ENCODE measurements around the gene METTL23.

METTL23 gene

GRCh38 chr17:76718516-76718915 lies 8.1 kb upstream of the METTL23 start:
- TF ChIP-seq GATA2 (IDR thresholded peaks at IDR 0.05; ENCODE audit: low read depth, low read length), result no peak
- no peak for TF ChIP-seq GATA3 (IDR thresholded peaks at IDR 0.05; ENCODE audit: low read depth, low read length)

- TF ChIP-seq GATA2 (IDR thresholded peaks at IDR 0.05; ENCODE audit: low read depth, low read length) (no peak), GATA3 (IDR thresholded peaks at IDR 0.05; ENCODE audit: low read depth, low read length) (no peak)
Observed at GRCh38 chr17:76720211-76720610, 6.4 kb upstream of the METTL23 start.

GRCh38 chr17:76720941-76721340 lies 5.7 kb upstream of the METTL23 start:
- no peak for TF ChIP-seq GATA2 (IDR thresholded peaks at IDR 0.05; ENCODE audit: low read depth, low read length)
- TF ChIP-seq GATA3 (IDR thresholded peaks at IDR 0.05; ENCODE audit: low read depth, low read length), result no peak

GRCh38 chr17:76721463-76721862 lies 5.2 kb upstream of the METTL23 start:
- no peak for TF ChIP-seq GATA3 (IDR thresholded peaks at IDR 0.05; ENCODE audit: low read depth, low read length)
- TF ChIP-seq GATA2 (IDR thresholded peaks at IDR 0.05; ENCODE audit: low read depth, low read length), result no peak

DNA sequence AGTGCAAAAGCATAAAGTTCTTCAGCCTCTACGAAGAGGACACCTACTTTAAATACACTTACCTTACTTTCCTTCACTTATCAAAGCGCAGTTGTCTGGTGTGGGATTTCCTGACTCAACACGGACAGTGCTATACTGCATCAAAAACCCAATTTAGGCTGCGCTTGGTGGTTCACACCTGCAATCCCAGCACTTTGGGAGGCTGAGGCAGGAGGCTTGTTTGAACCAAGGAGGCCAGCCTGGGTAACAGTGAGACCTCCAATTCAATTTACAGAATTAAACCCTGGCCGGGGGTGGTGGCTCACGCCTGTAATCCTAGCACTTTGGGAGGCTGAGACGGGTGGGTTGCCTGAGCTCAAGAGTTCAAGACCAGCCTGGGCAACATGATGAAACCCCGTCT lies 4.4 kb upstream of the METTL23 start:
- TF ChIP-seq GATA3 (IDR thresholded peaks at IDR 0.05; ENCODE audit: low read depth, low read length) (no peak), GATA2 (IDR thresholded peaks at IDR 0.05; ENCODE audit: low read depth, low read length) (no peak)

- TF ChIP-seq GATA3 (IDR thresholded peaks at IDR 0.05; ENCODE audit: low read depth, low read length) (no peak), GATA2 (IDR thresholded peaks at IDR 0.05; ENCODE audit: low read depth, low read length) (no peak)
Observed at GRCh38 chr17:76723812-76724211, 2.8 kb upstream of the METTL23 start.

GRCh38 chr17:76725580-76726230 lies 934 bp upstream of the METTL23 start:
- TF ChIP-seq GATA3 (IDR thresholded peaks at IDR 0.05; ENCODE audit: low read depth, low read length), result no peak
- TF ChIP-seq GATA2 (IDR thresholded peaks at IDR 0.05; ENCODE audit: low read depth, low read length), result no peak

DNA sequence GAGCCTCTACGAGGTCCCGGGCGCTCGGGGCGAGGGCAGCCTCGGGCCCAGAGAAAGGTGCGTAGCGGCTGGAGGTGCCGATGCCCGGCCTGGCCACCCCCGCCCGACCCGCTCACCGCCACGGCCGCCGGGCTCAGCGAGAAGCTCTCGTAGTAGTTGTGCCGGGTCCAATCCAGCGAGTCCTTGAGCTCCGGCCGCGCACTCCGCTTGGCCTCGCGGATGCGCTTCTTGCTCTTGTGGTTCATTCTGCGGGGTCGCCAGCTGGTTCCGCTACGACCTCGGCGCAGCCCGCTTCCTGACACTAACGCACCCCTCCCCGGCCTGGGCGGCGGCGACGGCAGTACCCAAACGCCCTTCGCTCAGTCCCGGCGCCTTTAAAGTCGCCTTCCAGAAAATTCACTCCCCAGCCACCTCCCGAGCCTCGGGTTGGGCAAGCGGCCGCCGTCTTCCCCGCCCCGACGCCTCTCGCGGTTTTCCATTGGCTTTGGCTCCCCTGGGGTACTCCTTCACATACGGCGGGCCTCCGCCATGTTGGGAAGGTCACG lies 336 bp upstream of the METTL23 start, which contains the start of gene JMJD6:
Gene JMJD6 (minus strand): TSS at position 376 of the 545 bp plus-strand sequence. CDS start 131 bp downstream, at position 245.
- TF ChIP-seq GATA3 (IDR thresholded peaks at IDR 0.05; ENCODE audit: low read depth, low read length) (no peak), GATA2 (IDR thresholded peaks at IDR 0.05; ENCODE audit: low read depth, low read length) (no peak; the same call in 1 of the 2 replicates)

GRCh38 chr17:76727745-76728456 lies 1.3 kb downstream of the METTL23 start:
- TF ChIP-seq GATA3 (IDR thresholded peaks at IDR 0.05; ENCODE audit: low read depth, low read length) (no peak), GATA2 (IDR thresholded peaks at IDR 0.05; ENCODE audit: low read depth, low read length) (no peak)

DNA sequence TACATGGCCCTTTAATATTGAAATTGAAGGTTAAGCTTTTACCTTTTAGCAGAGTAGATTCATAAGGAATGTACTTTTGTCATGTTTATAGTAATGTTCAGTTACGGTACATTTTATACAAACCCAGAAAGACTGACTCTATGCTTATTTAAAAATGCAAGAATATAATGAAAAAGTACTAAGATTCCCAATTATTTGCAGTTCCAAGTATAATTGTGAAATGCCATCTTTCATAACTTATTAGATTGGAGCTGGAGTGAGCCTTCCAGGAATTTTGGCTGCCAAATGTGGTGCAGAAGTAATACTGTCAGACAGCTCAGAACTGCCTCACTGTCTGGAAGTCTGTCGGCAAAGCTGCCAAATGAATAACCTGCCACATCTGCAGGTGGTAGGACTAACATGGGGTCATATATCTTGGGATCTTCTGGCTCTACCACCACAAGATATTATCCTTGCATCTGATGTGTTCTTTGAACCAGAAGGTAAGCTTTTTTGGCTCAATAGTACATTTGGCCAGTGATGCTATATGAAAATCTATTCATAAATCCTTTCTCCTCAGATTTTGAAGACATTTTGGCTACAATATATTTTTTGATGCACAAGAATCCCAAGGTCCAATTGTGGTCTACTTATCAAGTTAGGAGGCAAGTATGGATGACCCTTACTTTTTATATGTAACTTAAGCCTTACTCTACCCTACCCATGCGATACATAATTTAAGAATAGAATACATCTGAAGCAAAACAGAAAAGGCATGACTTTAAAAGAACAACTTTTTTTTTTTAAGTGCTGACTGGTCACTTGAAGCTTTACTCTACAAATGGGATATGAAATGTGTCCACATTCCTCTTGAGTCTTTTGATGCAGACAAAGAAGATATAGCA lies 6.3 kb downstream of the METTL23 start:
- TF ChIP-seq GATA3 (IDR thresholded peaks at IDR 0.05; ENCODE audit: low read depth, low read length) (no peak), GATA2 (IDR thresholded peaks at IDR 0.05; ENCODE audit: low read depth, low read length) (no peak)

DNA sequence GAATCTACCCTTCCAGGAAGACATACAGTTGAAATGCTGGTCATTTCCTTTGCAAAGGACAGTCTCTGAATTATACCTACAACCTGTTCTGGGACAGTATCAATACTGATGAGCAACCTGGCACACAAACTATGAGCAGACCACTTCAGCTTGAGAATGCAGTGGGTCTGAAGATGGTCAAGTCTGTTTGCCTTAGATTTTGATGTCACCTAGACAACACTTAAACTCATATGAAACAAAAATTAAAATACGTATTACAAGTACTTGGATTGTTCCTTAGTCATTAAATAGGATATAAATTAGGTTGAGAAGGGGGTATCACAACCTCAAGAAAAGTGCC lies 6.9 kb downstream of the METTL23 start:
- TF ChIP-seq GATA2 (IDR thresholded peaks at IDR 0.05; ENCODE audit: low read depth, low read length), result no peak
- TF ChIP-seq GATA3 (IDR thresholded peaks at IDR 0.05; ENCODE audit: low read depth, low read length), result no peak

DNA sequence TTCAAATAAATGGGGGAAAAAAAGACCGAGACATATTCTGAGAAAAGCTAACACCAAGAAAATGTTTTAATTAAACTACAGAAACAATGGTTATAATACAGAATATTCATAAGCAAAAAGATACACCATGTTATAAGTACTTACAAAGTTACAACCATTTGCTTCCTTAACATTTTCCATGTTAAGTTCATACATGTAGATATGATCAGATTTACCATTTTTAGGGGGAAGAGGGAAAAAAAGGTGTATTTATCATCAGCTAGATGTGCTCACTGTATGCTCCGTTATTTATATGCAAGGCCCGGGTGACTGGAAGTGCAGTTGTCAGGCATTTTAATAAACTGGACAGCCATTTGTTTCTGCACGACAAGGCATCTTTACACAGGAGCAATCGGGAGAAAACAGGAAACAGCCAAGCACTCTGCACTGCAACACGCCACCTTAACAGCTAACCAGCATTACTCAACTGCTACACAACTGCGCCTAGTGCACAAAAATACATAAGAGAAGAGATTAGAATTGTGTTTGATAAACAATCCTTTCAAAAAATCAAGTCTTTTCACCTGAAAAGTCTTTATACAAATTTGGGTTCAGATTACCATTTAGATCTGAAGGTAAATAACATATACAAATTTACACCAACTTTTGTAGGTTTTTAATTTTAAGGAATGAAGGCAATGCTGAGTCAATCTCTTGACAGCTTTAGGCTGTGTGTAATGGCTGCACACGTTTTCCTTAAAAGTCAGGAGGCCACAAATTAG lies 7.6 kb downstream of the METTL23 start:
- no peak for TF ChIP-seq GATA2 (IDR thresholded peaks at IDR 0.05; ENCODE audit: low read depth, low read length)
- TF ChIP-seq GATA3 (IDR thresholded peaks at IDR 0.05; ENCODE audit: low read depth, low read length), result no peak

DNA sequence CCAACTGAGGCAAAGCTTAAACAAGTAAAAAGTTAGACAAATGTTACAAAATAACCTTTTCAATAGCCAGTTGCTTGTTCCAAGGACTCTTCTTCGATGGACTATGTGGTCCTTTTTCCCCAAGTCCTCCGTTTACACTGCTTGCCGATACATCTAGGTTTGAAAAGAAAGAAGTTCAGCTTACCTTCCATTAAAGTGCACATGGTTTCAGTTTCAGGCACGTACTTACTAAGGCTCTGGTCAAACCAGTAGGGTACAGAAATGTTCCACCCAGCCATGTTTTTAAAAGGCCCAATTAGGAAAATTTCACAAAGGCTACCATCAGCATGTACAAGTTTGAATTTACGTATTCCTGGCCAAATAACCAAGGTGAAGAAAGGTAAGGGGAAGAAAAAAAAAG lies 8.4 kb downstream of the METTL23 start:
- no peak for TF ChIP-seq GATA3 (IDR thresholded peaks at IDR 0.05; ENCODE audit: low read depth, low read length)
- no peak for TF ChIP-seq GATA2 (IDR thresholded peaks at IDR 0.05; ENCODE audit: low read depth, low read length)

Measured in SH-SY5Y (cell line).